Suppressor macrophage treated with lipopolysaccharide for 4 hours (primary cell): ENCODE measurements around the gene CDKL4.
"Not testable (repeated sequence)": the region's sequence is repeated elsewhere in the genome, so short reads cannot be mapped to it uniquely, and the experiment has no call there.

Experiments
- DNase-seq: peaks from one replicate; pipeline ENCODE4 v3.0.0-alpha.2; 2020

The CDKL4 gene

DNA sequence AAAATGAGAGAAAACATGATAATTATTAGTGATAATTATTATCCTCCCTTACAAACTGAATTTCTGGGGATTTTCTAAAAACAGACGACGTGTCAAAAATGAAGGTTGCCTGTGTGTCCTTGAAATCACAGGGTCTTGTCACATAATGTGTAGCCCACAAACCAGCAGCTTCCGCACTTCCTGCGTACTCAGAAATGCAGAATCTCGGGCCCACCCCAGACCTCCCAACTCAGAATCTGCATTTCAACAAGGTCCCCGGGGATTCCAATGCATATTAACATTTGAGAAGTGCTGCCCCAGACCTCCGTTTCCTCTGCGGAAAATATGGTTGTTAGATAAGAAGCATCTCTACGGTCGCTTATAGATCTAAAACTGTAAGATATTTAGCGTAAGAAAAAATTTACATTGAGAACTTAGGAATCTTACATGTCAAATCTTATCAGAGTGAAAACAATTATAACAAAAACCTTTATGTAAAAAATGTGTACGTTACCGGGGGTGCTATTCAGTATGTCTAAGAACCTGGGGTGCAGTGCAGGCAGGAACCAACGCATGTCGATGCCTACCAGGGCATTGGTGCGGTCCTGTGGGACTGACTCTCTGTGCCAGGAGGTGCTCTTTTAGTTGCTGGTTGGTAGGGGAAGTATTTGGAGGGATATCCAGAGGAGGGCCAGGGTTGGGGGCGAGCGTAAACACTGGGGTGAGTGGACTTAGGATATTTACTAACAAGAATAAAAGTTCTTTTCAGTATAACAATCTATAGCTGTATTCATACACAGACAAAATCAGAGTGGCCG lies 15.2 kb downstream of the CDKL4 start:
- DNase-seq = no peak

GRCh38 chr2:39227628-39228412 lies 15.9 kb downstream of the CDKL4 start:
- peak; percentile 84 for DNase-seq

DNA sequence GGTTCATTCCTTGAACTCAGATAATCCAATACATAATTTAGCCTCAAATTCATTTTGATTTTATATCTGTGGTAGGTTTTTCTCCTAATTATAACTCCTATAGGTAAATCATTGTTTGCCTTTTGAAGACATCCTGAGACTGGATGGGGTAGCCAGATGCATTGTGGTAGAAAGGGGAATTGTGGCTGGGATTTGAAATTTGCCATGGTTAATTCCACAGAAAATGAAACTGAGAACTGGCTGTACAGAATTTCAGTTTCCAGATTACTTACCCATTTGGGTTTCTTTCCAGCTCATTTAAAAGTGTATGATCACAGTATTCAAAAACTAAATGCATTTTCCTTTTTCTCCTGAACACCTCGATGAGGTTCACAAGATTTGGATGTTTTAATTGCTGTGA lies 18.2 kb downstream of the CDKL4 start:
- DNase-seq = peak; percentile 61

- DNase-seq = no peak
Observed at GRCh38 chr2:39223909-39224308, 19.9 kb downstream of the CDKL4 start.

- no peak for DNase-seq
Observed at GRCh38 chr2:39221459-39221858, 22.3 kb downstream of the CDKL4 start.

DNA sequence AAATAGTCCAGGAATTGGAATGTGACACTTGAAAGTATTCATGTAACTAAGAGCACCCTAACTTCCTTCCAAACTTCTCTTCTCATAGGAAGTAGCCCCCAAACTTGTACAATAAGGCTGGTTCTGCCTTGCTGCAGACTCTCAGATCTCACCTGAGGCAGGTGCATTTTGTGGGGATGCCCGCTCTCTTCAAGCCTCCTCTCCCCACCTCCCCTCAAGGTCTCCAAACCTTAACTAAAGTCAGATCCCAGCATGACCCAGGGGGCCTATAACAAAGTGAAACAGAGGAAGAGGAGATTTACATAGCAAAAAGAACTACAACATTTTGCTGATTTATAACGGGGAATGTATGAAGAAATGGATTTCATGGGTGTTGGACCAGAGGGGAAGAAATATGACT lies 23.6 kb downstream of the CDKL4 start:
- no peak for DNase-seq

- no peak for DNase-seq
Observed at GRCh38 chr2:39218391-39218790, 25.4 kb downstream of the CDKL4 start.

DNA sequence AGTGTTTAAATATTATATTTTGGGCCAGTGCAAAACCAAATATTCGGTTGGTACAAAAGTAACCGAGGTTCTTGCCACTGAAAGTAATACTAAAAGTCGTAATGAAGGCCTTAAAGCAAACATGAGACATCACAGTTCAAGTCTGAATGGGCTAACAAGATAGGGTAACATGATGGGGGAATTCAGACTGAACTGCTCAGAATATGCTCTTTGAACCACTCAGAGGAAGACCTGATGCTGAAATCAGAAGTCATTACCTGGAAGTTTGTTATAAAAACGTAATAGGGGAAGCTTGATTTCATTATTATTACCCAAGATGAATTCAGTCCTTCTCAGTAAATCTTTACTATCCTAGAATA lies 26.6 kb downstream of the CDKL4 start:
- no peak for DNase-seq

- no peak for DNase-seq
Observed at GRCh38 chr2:39216346-39217191, 27.2 kb downstream of the CDKL4 start.

GRCh38 chr2:39215545-39215944 lies 28.2 kb downstream of the CDKL4 start:
- DNase-seq = no peak

GRCh38 chr2:39213015-39213414 lies 30.8 kb downstream of the CDKL4 start:
- DNase-seq = no peak

- DNase-seq = no peak
Observed at GRCh38 chr2:39210846-39211245, 32.9 kb downstream of the CDKL4 start.

GRCh38 chr2:39203382-39203781 lies 40.4 kb downstream of the CDKL4 start:
- no peak for DNase-seq

GRCh38 chr2:39202639-39203369 lies 41.0 kb downstream of the CDKL4 start:
- DNase-seq = no peak

GRCh38 chr2:39197003-39197402 lies 46.8 kb downstream of the CDKL4 start:
- DNase-seq = not testable (repeated sequence)

DNA sequence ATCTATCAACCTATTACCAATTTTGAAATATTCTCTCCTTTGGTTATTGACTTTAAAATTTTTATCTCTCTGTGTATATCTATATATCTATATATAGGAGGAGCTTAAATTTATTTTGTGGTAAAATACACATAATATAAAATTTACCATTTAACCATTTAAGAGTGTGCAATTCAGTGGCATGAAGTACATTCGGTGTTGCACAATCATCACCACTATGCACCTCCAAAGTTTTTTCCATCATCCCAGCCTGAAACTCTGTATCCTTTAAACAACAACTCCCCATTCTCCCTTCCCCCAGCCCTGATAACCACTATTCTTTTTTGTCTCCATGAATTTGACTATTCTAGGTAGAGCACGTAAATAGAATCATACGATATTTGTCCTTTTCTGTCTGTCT lies 49.1 kb downstream of the CDKL4 start:
- no peak for DNase-seq

DNA sequence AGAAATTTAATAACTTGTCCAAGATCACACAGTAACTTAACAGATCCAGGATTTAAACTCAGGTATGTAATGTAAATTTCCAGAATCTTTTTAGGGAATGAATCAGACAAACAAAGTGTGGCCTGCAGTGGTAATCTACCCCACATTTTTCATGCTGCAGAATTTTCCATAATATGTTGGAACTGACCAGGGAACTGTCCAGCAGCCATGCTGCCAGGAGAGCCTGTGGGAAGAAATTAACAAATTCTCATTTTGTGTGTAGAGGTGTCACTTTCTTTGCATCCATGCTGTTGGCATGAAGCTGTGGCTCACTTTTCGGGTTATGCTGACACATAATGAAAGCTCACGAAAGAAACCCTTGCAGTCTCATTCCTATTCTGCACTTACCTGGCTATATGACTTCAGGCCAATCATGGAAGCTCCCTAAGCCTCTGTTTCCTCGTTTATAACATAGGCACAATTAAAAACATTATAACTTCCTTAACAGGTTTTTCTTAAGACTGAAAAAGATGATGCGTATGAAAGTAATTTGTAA lies 54.7 kb downstream of the CDKL4 start:
- DNase-seq = no peak

DNA sequence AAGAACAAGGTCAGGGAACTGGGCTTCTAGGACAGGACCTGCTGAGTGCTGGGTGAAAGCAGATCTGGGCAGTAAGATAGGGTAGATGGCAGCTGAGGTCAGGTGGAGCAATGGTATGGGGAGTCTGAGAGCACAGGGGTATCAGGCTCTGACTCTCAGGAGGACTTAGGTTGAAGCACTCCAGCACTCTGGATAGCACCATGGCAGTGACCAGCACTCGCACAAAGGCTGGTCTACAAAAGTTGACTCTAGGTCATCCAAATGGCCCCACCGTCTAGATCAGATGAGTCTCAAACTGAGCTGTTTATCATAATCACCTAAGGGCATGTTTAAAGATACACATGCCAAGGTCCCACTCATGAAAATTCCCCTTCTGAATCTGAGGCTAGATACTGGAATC lies 60.1 kb downstream of the CDKL4 start:
- DNase-seq = no peak

DNA sequence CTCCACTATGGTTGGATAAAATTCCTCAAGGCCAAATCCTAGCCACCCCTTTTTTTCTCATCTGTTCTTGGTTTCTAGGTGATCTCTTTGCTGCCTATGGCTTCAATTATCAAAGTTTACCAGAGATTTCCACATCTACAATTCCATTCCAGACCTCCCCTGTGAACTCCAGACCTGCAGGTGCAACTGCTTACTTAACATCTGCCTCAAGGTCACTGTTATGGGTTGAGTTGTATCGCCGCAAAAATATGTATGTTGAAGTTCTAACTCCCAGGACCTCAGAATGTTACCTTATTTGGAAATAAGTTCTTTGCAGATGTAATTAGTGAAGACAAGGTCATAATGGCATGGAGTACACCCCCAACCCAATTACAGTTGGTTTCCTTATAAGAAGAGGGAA lies 62.5 kb downstream of the CDKL4 start:
- DNase-seq = no peak

DNA sequence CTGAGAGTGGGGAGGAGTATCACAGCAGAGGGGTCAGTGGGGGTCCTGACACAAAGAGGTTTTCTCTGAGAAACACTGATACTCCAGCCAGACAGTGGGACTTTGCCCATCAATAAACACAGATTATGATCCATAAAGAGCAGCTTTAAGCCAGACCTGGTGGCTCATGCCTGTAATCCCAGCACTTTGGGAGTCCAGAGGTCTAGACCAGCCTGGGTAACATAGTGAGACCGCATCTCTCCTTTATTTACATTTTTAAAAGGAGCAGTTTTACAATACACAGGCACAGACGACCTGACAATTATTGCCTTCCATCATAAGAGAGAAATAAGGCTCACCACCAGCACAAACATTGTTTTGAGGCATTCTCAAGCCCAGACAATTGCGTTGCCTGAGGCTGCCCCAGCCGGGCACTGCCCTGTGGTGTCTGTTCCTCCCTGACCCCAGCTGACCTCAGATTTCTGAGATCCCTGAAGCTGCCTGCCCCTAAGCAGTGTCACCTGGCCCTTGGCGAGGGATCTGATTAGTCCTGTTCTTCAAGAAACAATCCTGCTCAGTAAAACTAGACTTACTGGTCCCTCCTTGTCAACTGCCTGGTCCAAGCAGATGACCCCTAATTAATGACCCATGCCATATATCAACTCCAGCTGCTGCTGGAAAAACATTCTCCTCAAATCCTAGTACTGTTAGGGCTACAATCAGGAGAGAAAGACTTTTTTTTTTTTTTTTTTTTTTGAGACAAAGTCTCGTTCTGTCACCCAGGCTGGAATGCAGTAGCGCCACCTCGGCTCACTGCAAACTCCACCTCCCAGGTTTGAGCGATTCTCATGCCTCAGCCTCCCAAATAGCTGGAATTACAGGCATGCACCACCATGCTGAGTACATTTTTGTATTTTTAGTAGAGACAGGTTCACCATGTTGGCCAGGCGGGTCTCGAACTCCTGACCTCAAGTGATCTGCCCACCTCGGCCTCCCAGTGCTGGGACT lies 63.5 kb downstream of the CDKL4 start:
- DNase-seq = no peak

GRCh38 chr2:39178756-39179155 lies 65.0 kb downstream of the CDKL4 start:
- no peak for DNase-seq
